Testis (tissue), 3 donors: ENCODE measurements around the gene PCGF5. TPM values are rescaled to one million over a fixed set of nuclear protein-coding genes. Genes with fewer than 3 reads are reported as not detected.

Experiments used
- DNase-seq: peaks from one replicate; pipeline ENCODE4 v3.0.0-alpha.2; 2019
- H3K27ac ChIP-seq, 2 donors: fragments of 200-600 bp; sonication (generic); one replicate each; pipeline ENCODE4 v1.5.1; 2019
- H3K27me3 ChIP-seq: fragments of 200-600 bp; sonication (generic); one replicate; pipeline ENCODE4 v1.5.1; 2019
- H3K36me3 ChIP-seq: fragments of 200-600 bp; sonication (generic); one replicate; pipeline ENCODE4 v1.5.1; 2017; ENCODE audit warnings: low read depth; ENCODE audit errors: missing control alignments
- H3K4me1 ChIP-seq: fragments of 200-600 bp; sonication (generic); one replicate; pipeline ENCODE4 v1.5.1; 2019
- H3K4me3 ChIP-seq, 2 donors: fragments of 200-600 bp; sonication (generic); one replicate each; pipeline ENCODE4 v1.5.1; 2017 to 2019
- H3K9me3 ChIP-seq: fragments of 200-600 bp; sonication (generic); one replicate; pipeline ENCODE4 v1.5.1; 2017
- CTCF ChIP-seq, 3 experiments: fragments of 450-650 bp in 2 of 3; fragments of 200-600 bp in 1 of 3; sonication (generic) in 1 of 3; IDR thresholded peaks; one replicate each; pipeline ENCODE4 v1.5.1; 2016 to 2019; ENCODE audit warnings: antibody characterized with exemption in 3 of 3, mild to moderate bottlenecking in 2 of 3, moderate library complexity in 1 of 3
- POLR2A ChIP-seq: fragments of 450-650 bp; IDR thresholded peaks from one replicate; pipeline ENCODE4 v1.6.1; 2017; ENCODE audit warnings: antibody characterized with exemption, mild to moderate bottlenecking, moderate library complexity
- WGBS, 2 donors: methylation state at CpG; one replicate each; pipeline ENCODE4 v1.1.5; 2018; 5-methylcytosine and 5-hydroxymethylcytosine counted together
- intact Hi-C: fragments of 100-400 bp; cut with DNase I; formaldehyde crosslinking; loops from one replicate; pipeline ENCODE4 v1.15.1; 2023; ENCODE audit warnings: low total_unique reads
- polyA plus RNA-seq: library from polyadenylated mRNA; stranded (reverse); fragments of 350-450 nt; fragmentation: Illumina TruSeq; extraction: RNeasy Lipid Tissue Mini Kit (QIAGEN cat#74804); gene quantifications from one replicate; pipeline ENCODE4 v1.2.3, GENCODE V29; 2014; ENCODE audit warnings: low read depth, low replicate concordance; ENCODE audit not compliant: insufficient read depth
- total RNA-seq, 2 donors: library from RNA; depleted of rRNA; stranded (reverse); fragments of >200 nt; gene quantifications; one replicate each; pipeline ENCODE4 v1.2.3, GENCODE V29; 2016

PCGF5 gene
- total and polyA plus RNA-seq, 3 donors from 2014 or later = 36.8 to 68.9 (median 50.2) TPM

GRCh38 chr10:91208642-91209041 lies 11.8 kb upstream of the PCGF5 start:
- H3K36me3 ChIP-seq = no peaks in the 10 kb centered on the region
- no peak for TF ChIP-seq CTCF (IDR thresholded peaks at IDR 0.05)
- no peak overlapping the region for H3K4me3 ChIP-seq
- H3K9me3 ChIP-seq = no peaks in the 10 kb centered on the region
- H3K27me3 ChIP-seq = no peaks in the 10 kb centered on the region
- intact Hi-C loops = no loop called here
- no peak for DNase-seq
- no peak overlapping the region for H3K27ac ChIP-seq
- no peaks in the 10 kb centered on the region for H3K4me1 ChIP-seq

GRCh38 chr10:91210014-91210413 lies 10.4 kb upstream of the PCGF5 start:
- Histone ChIP-seq H3K36me3 (no peaks in the 10 kb centered on the region), H3K4me1 (no peaks in the 10 kb centered on the region), H3K9me3 (no peaks in the 10 kb centered on the region), H3K4me3 (no peak overlapping the region), H3K27ac (no peak overlapping the region), H3K27me3 (no peaks in the 10 kb centered on the region)
- intact Hi-C loops = no loop called here
- no peak for DNase-seq
- WGBS, 2 donors = 91 to 92% methylated on average over 3 of the region's 3 CpGs
- TF ChIP-seq CTCF (IDR thresholded peaks at IDR 0.05) = no peak
- no peak for TF ChIP-seq POLR2A

- H3K27me3 ChIP-seq = no peaks in the 10 kb centered on the region
- H3K4me1 ChIP-seq = no peaks in the 10 kb centered on the region
- TF ChIP-seq POLR2A (no peak), CTCF (IDR thresholded peaks at IDR 0.05) (no peak)
- DNase-seq = no peak
- intact Hi-C loops = no loop called here
- H3K4me3 ChIP-seq = no peak overlapping the region
- H3K27ac ChIP-seq = no peak overlapping the region
- no peaks in the 10 kb centered on the region for H3K9me3 ChIP-seq
- H3K36me3 ChIP-seq = no peaks in the 10 kb centered on the region
These were observed 10.0 kb upstream of the PCGF5 start for GRCh38 chr10:91210435-91210834.

GRCh38 chr10:91211675-91212074 lies 8.8 kb upstream of the PCGF5 start:
- no peak for TF ChIP-seq POLR2A
- TF ChIP-seq CTCF (IDR thresholded peaks at IDR 0.05) = no peak
- Histone ChIP-seq H3K4me3 (no peak overlapping the region), H3K36me3 (no peaks in the 10 kb centered on the region), H3K4me1 (no peaks in the 10 kb centered on the region), H3K9me3 (no peaks in the 10 kb centered on the region), H3K27ac (no peak overlapping the region), H3K27me3 (no peaks in the 10 kb centered on the region)
- intact Hi-C loops = no loop called here
- DNase-seq = no peak
- WGBS, 2 donors = 69 to 84% methylated on average over 2 of the region's 2 CpGs

- WGBS, 2 donors = 90 to 91% methylated on average over 2 of the region's 2 CpGs
- Histone ChIP-seq H3K4me3 (no peak overlapping the region), H3K27ac (no peak overlapping the region), H3K4me1 (no peaks in the 10 kb centered on the region), H3K27me3 (no peaks in the 10 kb centered on the region), H3K9me3 (no peaks in the 10 kb centered on the region), H3K36me3 (no peaks in the 10 kb centered on the region)
- TF ChIP-seq CTCF (IDR thresholded peaks at IDR 0.05) (no peak), POLR2A (no peak)
- intact Hi-C loops = no loop called here
- DNase-seq = no peak
These were observed 5.6 kb upstream of the PCGF5 start for GRCh38 chr10:91214911-91215310.
